Mucosa of descending colon (tissue), 3 donors: ENCODE data around the gene RAI14. TPM values are rescaled to one million over a fixed set of nuclear protein-coding genes. Genes with fewer than 3 reads are reported as not detected.

ENCODE experiments used
- ATAC-seq: fragments of 200-7000 bp; cut with Tn5 transposase; one replicate; pipeline ENCODE4 v1.9.1; 2020; ENCODE audit warnings: mild to moderate bottlenecking, moderate library complexity
- DNase-seq, 3 donors: peaks; one replicate each; pipeline ENCODE4 v3.0.0-alpha.2; 2020
- H3K36me3 ChIP-seq: fragments of 200-600 bp; one replicate; pipeline ENCODE4 v1.8.0; 2021; ENCODE audit warnings: low read depth, mild to moderate bottlenecking
- H3K4me1 ChIP-seq: fragments of 200-600 bp; one replicate; pipeline ENCODE4 v1.8.0; 2021; ENCODE audit warnings: low read depth, mild to moderate bottlenecking
- H3K4me3 ChIP-seq: fragments of 200-600 bp; one replicate; pipeline ENCODE4 v1.8.0; 2021; ENCODE audit warnings: mild to moderate bottlenecking
- H3K9me3 ChIP-seq: fragments of 200-600 bp; one replicate; pipeline ENCODE4 v1.8.0; 2021; ENCODE audit warnings: mild to moderate bottlenecking
- intact Hi-C, 2 donors: fragments of 100-400 bp; cut with DNase I in 1 of 2; cut with micrococcal nuclease in 1 of 2; formaldehyde crosslinking; loops; one replicate each; pipeline versions ENCODE4 v1.11.0 to v1.11.1; 2022; cut with DNase I, micrococcal nuclease
- total RNA-seq, 3 donors: library from RNA; stranded (reverse); fragmentation: NEBNext Ultra II Directional in 2 of 3; extraction: Animal tissue kit (Norgen Biotek cat#: 25700) in 2 of 3; gene quantifications; one replicate each; pipeline versions ENCODE4 v1.2.1 to v1.2.4, GENCODE V29; 2021 to 2023
- TF ChIP-seq, protein P1 (sequence below): fragments of 200-600 bp; IDR thresholded peaks from one replicate; pipeline ENCODE4 v1.8.0; 2022; ENCODE audit warnings: antibody characterized with exemption, mild to moderate bottlenecking
- donor health status: DM: no; HTN: no; CAD: no; lungs with moderate emphysema.
- donor health status: DM: no; HTN: no; CAD: no.
- donor health status: DM: no; HTN: yes; CAD: no.

Gene RAI14
- total RNA-seq, 3 donors from 2014 or later, result 14.0 to 41.0 (median 23.4) TPM

GRCh38 chr5:34682926-34683623 lies 26.9 kb downstream of the RAI14 start:
- H3K36me3 ChIP-seq, result no peaks in the 10 kb centered on the region
- peaks cover 6% of the 10 kb centered on the region for H3K4me1 ChIP-seq
- intact Hi-C loops, result no loop called here
- no peak overlapping the region for H3K4me3 ChIP-seq
- TF ChIP-seq, protein P1, sequence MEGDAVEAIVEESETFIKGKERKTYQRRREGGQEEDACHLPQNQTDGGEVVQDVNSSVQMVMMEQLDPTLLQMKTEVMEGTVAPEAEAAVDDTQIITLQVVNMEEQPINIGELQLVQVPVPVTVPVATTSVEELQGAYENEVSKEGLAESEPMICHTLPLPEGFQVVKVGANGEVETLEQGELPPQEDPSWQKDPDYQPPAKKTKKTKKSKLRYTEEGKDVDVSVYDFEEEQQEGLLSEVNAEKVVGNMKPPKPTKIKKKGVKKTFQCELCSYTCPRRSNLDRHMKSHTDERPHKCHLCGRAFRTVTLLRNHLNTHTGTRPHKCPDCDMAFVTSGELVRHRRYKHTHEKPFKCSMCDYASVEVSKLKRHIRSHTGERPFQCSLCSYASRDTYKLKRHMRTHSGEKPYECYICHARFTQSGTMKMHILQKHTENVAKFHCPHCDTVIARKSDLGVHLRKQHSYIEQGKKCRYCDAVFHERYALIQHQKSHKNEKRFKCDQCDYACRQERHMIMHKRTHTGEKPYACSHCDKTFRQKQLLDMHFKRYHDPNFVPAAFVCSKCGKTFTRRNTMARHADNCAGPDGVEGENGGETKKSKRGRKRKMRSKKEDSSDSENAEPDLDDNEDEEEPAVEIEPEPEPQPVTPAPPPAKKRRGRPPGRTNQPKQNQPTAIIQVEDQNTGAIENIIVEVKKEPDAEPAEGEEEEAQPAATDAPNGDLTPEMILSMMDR, result no peak
- H3K9me3 ChIP-seq, result no peaks in the 10 kb centered on the region
- DNase-seq, result peak in 1 of 3 donors; percentile 35
- peak; percentile 1 for ATAC-seq

GRCh38 chr5:34684281-34684979 lies 28.3 kb downstream of the RAI14 start:
- H3K9me3 ChIP-seq, result no peaks in the 10 kb centered on the region
- H3K36me3 ChIP-seq, result no peaks in the 10 kb centered on the region
- H3K4me1 ChIP-seq, result peaks cover 6% of the 10 kb centered on the region
- H3K4me3 ChIP-seq, result no peak overlapping the region
- ATAC-seq, result peak; percentile 56
- TF ChIP-seq, protein P1, result no peak
- intact Hi-C loops, result no loop called here
- DNase-seq, result no peak

GRCh38 chr5:34684980-34685352 lies 28.8 kb downstream of the RAI14 start:
- DNase-seq, result no peak
- Histone ChIP-seq H3K4me1 (peaks cover 6% of the 10 kb centered on the region), H3K4me3 (no peak overlapping the region), H3K9me3 (no peaks in the 10 kb centered on the region), H3K36me3 (no peaks in the 10 kb centered on the region)
- TF ChIP-seq, protein P1, result no peak
- no peak for ATAC-seq
- intact Hi-C loops, result no loop called here

- intact Hi-C loops, result no loop called here
- ATAC-seq, result no peak
These were observed 29.5 kb downstream of the RAI14 start for GRCh38 chr5:34685485-34686165.

GRCh38 chr5:34686762-34687268 lies 30.7 kb downstream of the RAI14 start:
- Histone ChIP-seq H3K9me3 (no peaks in the 10 kb centered on the region), H3K4me1 (peaks cover 6% of the 10 kb centered on the region), H3K36me3 (no peaks in the 10 kb centered on the region), H3K4me3 (peak overlapping the region; percentile 7)
- DNase-seq (peak; percentile 56 to 87 (median 61)), ATAC-seq (peak; percentile 98)
- intact Hi-C loops, result no loop called here
- TF ChIP-seq, protein P1, result no peak

More at GRCh38 chr5:34685485-34686165, 29.5 kb downstream of the RAI14 start:
- Histone ChIP-seq H3K36me3 (no peaks in the 10 kb centered on the region), H3K4me1 (peaks cover 6% of the 10 kb centered on the region), H3K9me3 (no peaks in the 10 kb centered on the region), H3K4me3 (no peak overlapping the region)
- TF ChIP-seq, protein P1, result no peak
- no peak for DNase-seq
